GM23248 (cell line): ENCODE measurements around the gene KIAA0586.

Experiments used
- EZH2 ChIP-seq: fragments of 200-600 bp; sonication (generic); IDR thresholded peaks from 2 replicates; pipeline ENCODE4 v1.6.1; 2018; ENCODE audit warnings: antibody characterized with exemption, mild to moderate bottlenecking; ENCODE audit not compliant: insufficient read depth, poor library complexity, severe bottlenecking
- EZH2phosphoT487 ChIP-seq: fragments of 200-600 bp; sonication (generic); IDR thresholded peaks from 2 replicates; pipeline ENCODE4 v1.6.1; 2018; ENCODE audit warnings: antibody characterized with exemption, moderate library complexity, mild to moderate bottlenecking, low read depth; ENCODE audit not compliant: insufficient read depth

DNA sequence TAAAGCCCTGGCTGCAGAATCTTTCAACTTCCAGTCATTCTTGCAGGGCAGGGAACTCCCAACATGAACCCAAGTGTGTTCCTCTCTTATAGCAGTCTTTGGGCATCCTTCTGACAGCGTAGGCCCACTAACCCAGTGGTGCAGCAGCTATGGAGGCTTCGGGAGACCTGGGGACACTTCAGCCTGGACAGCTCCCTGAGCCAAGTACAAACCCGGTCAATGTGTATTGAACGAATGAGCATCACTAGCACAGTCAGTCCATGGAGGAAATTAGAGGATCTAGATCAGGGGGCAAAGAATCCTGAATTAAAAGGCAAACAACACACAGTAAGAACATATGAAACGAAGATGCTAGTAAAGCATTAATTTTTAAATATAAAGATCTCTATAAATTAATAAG, 41.8 kb downstream of the KIAA0586 start:
- TF ChIP-seq EZH2, result no peak
- no peak for TF ChIP-seq EZH2phosphoT487
